Measurements from ENCODE around the gene SNIP1.
A peak's percentile ranks its signal among the peaks of the same experiment; 100 is the strongest.

- TF ChIP-seq CTCF (IDR thresholded peaks at IDR 0.05) (peak in 1 of 6 experiments; percentile 0), POLR2A (IDR thresholded peaks at IDR 0.05) (no peak)
Observed at GRCh38 chr1:37487619-37487984, 66.5 kb downstream of the SNIP1 start.
